MCF 10A (cell line): Measurements from ENCODE around the gene WDFY3. TPM values are rescaled to one million over a fixed set of nuclear protein-coding genes. Genes with fewer than 3 reads are reported as not detected.

ENCODE experiments used
- BruUV-seq: library from RNA; stranded (reverse); fragments of 400-500 nt; replicated peaks from 2 replicates; lab custom pipeline; 2021; lab: Mats Ljungman, UMichigan
- CTCF ChIA-PET: fragments of 300-600 bp; sonication (Branson Sonifier 250); formaldehyde crosslinking; extraction: SDS; loops from one replicate; lab custom pipeline; 2021; ENCODE audit warnings: antibody characterized with exemption, inconsistent platforms; lab: Yijun Ruan, JAX
- POLR2A ChIA-PET: fragments of 300-600, 350-650 bp; sonication (Branson Sonifier 250); formaldehyde crosslinking; extraction: SDS; loops from one replicate; lab custom pipeline; 2020; ENCODE audit warnings: antibody characterized with exemption, inconsistent platforms; lab: Yijun Ruan, JAX
- DNase-seq: peaks from one replicate; pipeline ENCODE4 v3.0.0-alpha.2; 2018; ENCODE audit not compliant: unreplicated experiment
- H3K27ac Mint-ChIP-seq: one replicate; pipeline ENCODE4 v1.8.0; 2022; ENCODE audit warnings: mild to moderate bottlenecking, low read depth, mixed read lengths; ENCODE audit not compliant: unreplicated experiment
- H3K27me3 Mint-ChIP-seq: one replicate; pipeline ENCODE4 v1.8.0; 2022; ENCODE audit warnings: mixed read lengths; ENCODE audit not compliant: insufficient read depth, unreplicated experiment
- H3K36me3 Mint-ChIP-seq: one replicate; pipeline ENCODE4 v1.8.0; 2022; ENCODE audit warnings: mild to moderate bottlenecking, moderate library complexity, mixed read lengths; ENCODE audit not compliant: insufficient read depth, unreplicated experiment
- H3K4me1 Mint-ChIP-seq: one replicate; pipeline ENCODE4 v1.8.0; 2022; ENCODE audit warnings: mixed read lengths; ENCODE audit not compliant: insufficient read depth, unreplicated experiment
- H3K4me3 Mint-ChIP-seq: one replicate; pipeline ENCODE4 v1.8.0; 2022; ENCODE audit warnings: mild to moderate bottlenecking, moderate library complexity, mixed read lengths; ENCODE audit not compliant: unreplicated experiment
- H3K9me3 Mint-ChIP-seq: one replicate; pipeline ENCODE4 v1.8.0; 2022; ENCODE audit warnings: mixed read lengths; ENCODE audit not compliant: unreplicated experiment
- intact Hi-C: fragments of 100-400 bp; cut with micrococcal nuclease; formaldehyde crosslinking; loops from 2 replicates; pipeline ENCODE4 v1.14.1; 2022
- total RNA-seq: library from RNA; stranded (reverse); gene quantifications from 2 replicates; pipeline ENCODE4 v1.2.3, GENCODE V29; 2022
- TF ChIP-seq, protein P1 (sequence below): fragments of 200-600 bp; IDR thresholded peaks from one replicate; pipeline ENCODE4 v1.8.0; 2022; ENCODE audit warnings: antibody characterized with exemption, mild to moderate bottlenecking; ENCODE audit not compliant: unreplicated experiment

Gene WDFY3
- total RNA-seq, 1 experiment from 2014 or later, result 90.7 TPM

GRCh38 chr4:84638092-84638491 is 328.4 kb downstream of the WDFY3 start:
- BruUV-seq, result no TSS peak
- no peak for DNase-seq
- ChIA-PET POLR2A (interaction anchor here (0.9 to 5.9 kb wide), 5 partner anchors 9 to 314 kb away, joined by 3 to 28 read pairs (median 3); partner anchors contain the start of gene CDS1), CTCF (no interaction called here)
- no peak overlapping the region for H3K4me3 Mint-ChIP-seq
- H3K27me3 Mint-ChIP-seq, result no peaks in the 10 kb centered on the region
- TF ChIP-seq, protein P1, sequence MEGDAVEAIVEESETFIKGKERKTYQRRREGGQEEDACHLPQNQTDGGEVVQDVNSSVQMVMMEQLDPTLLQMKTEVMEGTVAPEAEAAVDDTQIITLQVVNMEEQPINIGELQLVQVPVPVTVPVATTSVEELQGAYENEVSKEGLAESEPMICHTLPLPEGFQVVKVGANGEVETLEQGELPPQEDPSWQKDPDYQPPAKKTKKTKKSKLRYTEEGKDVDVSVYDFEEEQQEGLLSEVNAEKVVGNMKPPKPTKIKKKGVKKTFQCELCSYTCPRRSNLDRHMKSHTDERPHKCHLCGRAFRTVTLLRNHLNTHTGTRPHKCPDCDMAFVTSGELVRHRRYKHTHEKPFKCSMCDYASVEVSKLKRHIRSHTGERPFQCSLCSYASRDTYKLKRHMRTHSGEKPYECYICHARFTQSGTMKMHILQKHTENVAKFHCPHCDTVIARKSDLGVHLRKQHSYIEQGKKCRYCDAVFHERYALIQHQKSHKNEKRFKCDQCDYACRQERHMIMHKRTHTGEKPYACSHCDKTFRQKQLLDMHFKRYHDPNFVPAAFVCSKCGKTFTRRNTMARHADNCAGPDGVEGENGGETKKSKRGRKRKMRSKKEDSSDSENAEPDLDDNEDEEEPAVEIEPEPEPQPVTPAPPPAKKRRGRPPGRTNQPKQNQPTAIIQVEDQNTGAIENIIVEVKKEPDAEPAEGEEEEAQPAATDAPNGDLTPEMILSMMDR, result no peak
- peaks cover 11% of the 10 kb centered on the region for H3K4me1 Mint-ChIP-seq
- no peaks in the 10 kb centered on the region for H3K9me3 Mint-ChIP-seq
- intact Hi-C loops, result no loop called here
- peaks cover 25% of the 10 kb centered on the region for H3K36me3 Mint-ChIP-seq
- no peak overlapping the region for H3K27ac Mint-ChIP-seq

DNA sequence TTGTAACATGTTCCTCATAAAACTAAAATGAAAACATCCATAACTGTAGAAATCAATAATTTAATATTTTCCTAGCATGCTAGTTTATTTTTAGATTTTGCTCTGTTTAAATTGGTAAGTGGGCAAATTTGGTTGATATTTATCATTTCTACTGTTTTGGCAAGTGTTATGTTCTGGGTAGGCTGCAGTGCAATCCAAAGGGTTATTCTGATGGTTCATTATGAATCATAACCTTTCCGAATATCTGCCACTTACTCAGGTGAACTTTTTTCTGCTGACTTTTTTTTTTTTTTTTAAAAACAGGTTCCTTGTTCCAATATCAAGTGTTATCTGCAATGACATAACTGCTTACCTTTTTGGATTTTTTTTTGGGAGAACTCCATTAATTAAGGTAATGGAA is 331.5 kb downstream of the WDFY3 start:
- H3K27me3 Mint-ChIP-seq, result no peaks in the 10 kb centered on the region
- intact Hi-C loops, result loop anchor here (5.0 kb wide), 1 partner anchor 57 kb away; no protein-coding TSS in a partner anchor
- H3K36me3 Mint-ChIP-seq, result peaks cover 6% of the 10 kb centered on the region
- peak; percentile 27 for DNase-seq
- peaks cover 11% of the 10 kb centered on the region for H3K4me1 Mint-ChIP-seq
- H3K27ac Mint-ChIP-seq, result peak overlapping the region; percentile 35
- no peak overlapping the region for H3K4me3 Mint-ChIP-seq
- TF ChIP-seq, protein P1, result no peak
- ChIA-PET POLR2A (interaction anchor here (1.1 to 2.2 kb wide), 5 partner anchors 12 to 56 kb away, joined by 3 to 35 read pairs (median 7); partner anchors contain the start of gene CDS1), CTCF (interaction anchor here (1.1 kb wide), 1 partner anchor 56 kb away, joined by 3 read pairs; no protein-coding TSS in a partner anchor)
- no peaks in the 10 kb centered on the region for H3K9me3 Mint-ChIP-seq
- BruUV-seq, result no TSS peak

GRCh38 chr4:84632092-84632491 is 334.4 kb downstream of the WDFY3 start:
- H3K27me3 Mint-ChIP-seq, result no peaks in the 10 kb centered on the region

GRCh38 chr4:84631573-84631972 is 334.9 kb downstream of the WDFY3 start:
- peak; percentile 48 for DNase-seq
- ChIA-PET CTCF (no interaction called here), POLR2A (interaction anchor here (0.6 to 4.4 kb wide), 13 partner anchors 9 to 80 kb away, joined by 3 to 87 read pairs (median 4); partner anchors contain the start of gene CDS1)
- H3K4me3 Mint-ChIP-seq, result peak overlapping the region; percentile 50
- BruUV-seq, result no TSS peak
- intact Hi-C loops, result loop anchor here (5.0 kb wide), 1 partner anchor 61 kb away; no protein-coding TSS in a partner anchor
- TF ChIP-seq, protein P1, result no peak
- no peaks in the 10 kb centered on the region for H3K27me3 Mint-ChIP-seq
- H3K27ac Mint-ChIP-seq, result peak overlapping the region; percentile 91
- H3K36me3 Mint-ChIP-seq, result no peaks in the 10 kb centered on the region
- H3K4me1 Mint-ChIP-seq, result peaks cover 11% of the 10 kb centered on the region
- H3K9me3 Mint-ChIP-seq, result no peaks in the 10 kb centered on the region

More at GRCh38 chr4:84632092-84632491, 334.4 kb downstream of the WDFY3 start:
- TF ChIP-seq, protein P1, result no peak
- no TSS peak for BruUV-seq
- Mint-ChIP-seq H3K27ac (peak overlapping the region; percentile 91), H3K36me3 (no peaks in the 10 kb centered on the region), H3K9me3 (no peaks in the 10 kb centered on the region), H3K4me1 (peaks cover 11% of the 10 kb centered on the region), H3K4me3 (peak overlapping the region; percentile 50)
- ChIA-PET CTCF (interaction anchor here (0.6 to 0.7 kb wide), 4 partner anchors 21 to 302 kb away, joined by 3 to 4 read pairs (median 4); no protein-coding TSS in a partner anchor), POLR2A (interaction anchor here (0.6 to 4.4 kb wide), 16 partner anchors 9 to 794 kb away, joined by 3 to 87 read pairs (median 4); partner anchors contain the start of gene CDS1)
- intact Hi-C loops, result loop anchor here (2.0 to 5.0 kb wide), 2 partner anchors 49 to 60 kb away; partner anchors contain the start of gene CDS1
- peak; percentile 86 for DNase-seq
